ENCODE data around the gene ARID3A.
"Not testable (repeated sequence)": the region's sequence is repeated elsewhere in the genome, so short reads cannot be mapped to it uniquely, and the experiment has no call there.

ARID3A gene

DNA sequence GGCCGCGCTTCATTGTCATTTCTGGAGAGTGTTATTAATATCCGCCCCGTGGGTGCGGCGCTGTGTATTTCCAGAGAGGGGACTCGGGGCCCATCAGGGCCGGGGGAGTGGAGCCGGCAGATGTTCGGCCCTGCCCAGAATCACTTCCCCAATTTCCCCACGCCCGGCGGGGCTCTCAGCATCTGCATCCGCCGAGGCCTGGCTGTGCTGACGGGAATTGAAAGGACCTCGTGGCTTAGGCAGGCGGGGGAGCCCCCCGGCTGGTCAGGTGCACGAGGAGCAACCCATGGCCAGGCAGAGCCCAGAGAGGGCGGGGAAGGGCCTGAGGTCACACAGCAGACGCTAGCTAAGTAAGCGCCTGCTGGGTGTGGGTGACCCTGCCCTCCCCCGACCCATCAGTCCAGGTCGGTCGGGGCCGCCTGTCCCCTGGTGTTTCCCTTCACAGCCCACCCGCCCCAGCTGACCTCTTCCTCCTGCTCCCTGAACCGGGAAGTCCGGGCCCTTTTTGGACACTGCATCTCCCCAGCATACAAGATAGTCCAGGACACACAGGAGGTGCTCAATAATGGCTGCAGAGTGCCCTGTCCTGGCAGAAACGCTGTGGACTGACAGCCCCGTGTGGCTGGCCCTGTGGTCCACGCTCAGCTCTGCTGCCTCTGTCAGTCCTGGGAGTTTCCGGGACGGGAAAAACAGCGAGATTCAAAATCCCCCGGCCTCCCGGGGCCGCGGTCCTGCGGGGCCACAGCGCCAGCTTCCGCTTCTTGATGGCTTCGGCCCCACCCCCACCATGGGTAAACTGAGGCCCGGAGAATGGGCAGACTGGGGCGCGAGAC, 22.1 kb downstream of the ARID3A start:
- DNase-seq = no peak

DNA sequence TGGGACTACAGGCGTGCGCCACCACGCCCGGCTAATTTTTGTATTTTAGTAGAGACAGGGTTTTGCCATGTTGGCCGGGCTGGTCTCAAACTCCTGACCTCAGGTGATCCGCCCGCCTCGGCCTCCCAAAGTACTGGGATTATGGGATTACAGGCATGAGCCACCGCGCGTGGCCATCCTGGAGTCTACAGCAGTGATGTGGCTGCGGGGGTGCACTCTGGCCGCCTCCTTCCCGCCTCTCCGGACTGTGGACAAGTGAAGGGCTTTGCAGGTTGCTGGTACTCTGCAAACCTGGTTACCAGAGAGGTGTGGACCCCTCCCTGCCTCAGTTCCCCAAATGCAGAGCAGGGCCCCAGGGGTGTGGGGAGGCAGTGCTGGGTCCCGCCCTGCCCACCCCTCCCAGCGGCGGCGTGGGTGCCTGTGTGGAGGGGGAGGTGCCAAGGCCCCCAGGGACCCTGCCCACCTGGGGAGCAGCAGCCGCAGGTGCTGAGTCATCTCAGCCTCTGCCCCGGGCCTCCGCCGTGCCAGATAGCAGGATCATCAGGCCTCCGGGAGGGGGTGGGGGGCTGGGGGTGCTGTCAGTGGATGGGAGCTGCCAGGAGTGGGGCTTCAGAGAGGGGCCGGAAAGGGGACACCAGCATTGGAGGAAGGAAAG, 23.1 kb downstream of the ARID3A start:
- DNase-seq = no peak

DNA sequence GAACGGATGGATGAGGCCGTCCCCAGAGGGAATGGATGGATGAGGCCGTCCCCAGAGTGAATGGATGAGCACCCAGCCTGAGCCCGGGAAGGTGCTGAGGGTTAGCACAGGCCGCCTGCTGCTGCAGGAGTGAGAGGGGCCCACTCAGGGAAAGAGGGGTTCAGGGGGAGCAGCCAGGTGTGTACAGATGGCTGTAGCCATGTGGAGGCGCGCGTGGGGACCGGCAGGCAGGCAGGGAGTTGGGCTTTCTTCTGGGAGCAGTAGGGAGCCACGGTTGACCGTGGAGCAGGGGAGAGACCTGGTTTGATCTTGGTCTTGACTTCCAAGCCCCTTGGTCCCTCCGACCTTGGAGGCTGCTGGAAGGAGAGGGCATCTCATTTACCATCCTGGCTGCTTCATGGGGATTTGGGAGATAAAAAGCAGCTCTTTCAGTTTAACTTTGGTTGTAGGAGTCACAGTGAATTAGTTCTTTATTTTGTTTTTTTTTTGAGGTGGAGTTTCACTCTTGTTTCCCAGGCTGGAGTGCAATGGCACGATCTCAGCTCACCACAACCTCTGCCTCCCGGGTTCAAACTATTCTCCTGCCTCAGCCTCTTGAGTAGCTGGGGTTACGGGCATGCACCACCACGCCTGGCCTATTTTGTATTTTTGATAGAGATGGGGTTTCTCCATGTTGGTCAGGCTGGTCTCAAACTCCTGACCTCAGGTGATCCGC, 24.7 kb downstream of the ARID3A start:
- DNase-seq = no peak

DNA sequence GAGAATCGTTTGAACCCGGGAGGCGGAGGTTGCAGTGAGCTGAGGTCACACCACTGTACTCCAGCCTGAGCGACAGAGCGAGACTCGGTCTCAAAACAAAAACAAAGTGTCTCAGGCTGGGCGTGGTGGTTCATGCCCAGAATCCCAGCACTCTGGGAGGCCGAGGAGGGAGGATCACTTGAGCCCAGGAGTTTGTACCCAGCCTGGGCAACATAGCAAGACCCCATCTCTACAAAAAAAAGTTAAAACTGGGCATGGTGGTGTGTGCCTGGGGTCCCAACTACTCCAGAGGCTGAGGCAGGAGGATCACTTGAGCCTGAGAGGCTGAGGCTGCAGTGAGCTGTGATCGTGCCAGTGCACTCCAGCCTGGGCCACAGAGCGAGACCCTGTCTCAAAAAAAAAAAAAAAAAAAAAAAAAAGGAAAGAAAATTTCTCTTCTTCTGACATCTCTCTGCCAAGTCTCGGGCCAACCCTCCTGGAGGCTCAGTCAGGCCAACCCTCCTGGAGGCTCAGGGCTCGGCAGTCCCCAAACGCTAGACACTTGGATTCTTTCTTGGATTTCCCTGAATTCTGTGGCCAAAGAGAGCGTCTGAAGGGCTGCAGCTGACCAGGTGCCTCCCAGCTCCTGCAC, 26.3 kb downstream of the ARID3A start:
- no peak for DNase-seq

DNA sequence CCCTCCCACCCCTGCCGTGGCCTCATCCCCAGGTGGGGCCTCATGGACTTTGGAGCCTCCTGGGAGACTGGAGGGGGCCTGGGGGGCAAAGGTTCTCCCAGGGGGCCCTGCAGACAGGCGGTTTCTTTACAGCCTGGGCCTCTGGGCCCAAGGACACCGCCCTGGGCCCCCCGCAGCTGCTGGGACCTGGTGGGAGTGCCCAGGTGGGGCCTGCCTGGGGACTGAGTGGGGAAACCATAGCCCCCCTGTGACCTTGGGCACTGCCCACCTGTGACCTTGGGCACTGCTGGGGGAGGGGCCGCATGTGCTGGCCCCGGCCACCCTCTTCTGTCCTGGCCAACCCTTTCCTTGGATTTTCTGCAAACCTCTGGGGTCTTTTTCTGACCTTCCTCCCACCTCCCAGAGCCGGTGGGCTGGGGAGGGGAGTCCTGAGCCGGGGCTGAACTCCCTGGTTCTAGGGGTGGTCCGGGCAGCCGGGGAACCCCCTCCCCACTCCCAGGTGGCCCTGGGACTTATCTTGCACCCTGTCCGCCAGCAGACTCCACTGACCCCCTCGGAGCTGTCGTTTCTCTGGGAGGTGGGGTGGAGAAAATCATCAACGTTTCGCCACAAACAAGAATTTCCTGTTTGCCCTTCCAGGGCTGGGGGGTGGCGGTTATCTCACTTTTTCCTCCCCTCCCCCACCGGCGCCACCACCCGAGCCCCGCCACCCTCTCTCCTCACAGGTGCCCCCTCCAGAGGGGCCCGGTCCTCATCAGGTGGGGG, 27.0 kb downstream of the ARID3A start:
- DNase-seq = no peak

DNA sequence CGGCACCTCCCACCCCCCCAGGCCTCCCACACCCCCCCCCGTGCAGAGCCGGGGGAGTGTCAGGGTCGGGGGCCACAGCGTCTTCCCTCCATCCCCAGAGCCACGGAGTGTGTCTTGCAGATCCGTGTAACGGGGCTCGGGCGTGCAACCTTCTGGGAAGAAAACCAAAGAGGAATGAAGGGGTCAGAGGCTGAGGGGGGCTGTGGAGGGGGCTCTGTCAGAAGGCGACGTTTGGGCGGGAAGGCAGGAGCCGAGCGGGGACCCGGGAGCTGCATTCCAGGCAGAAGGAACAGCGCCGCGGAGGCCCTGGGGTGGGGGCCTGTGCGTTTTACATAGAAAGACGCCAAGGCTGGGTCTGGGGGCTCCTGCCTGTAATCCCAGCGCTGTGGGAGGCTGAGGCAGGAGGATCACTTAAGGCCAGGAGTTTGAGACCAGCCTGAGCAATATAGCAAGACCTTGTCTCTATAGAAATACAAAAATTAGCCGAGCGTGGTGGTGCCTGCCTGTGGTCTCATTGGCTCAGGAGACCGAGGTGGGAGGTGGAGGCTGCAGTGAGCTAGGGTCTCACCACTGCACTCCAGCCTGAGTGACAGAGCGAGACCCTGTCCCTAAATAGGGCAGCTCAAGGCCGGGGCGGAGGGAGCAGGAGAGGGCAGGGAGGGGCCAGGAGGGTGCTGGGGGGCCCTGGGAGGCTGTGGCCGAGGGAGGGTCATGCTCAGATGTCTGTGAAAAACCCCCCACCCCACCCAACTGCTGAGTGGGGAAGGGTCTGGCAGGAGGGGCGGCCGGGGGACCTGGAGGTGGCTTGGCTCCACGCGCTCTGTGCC, 27.8 kb downstream of the ARID3A start:
- no peak for DNase-seq

DNA sequence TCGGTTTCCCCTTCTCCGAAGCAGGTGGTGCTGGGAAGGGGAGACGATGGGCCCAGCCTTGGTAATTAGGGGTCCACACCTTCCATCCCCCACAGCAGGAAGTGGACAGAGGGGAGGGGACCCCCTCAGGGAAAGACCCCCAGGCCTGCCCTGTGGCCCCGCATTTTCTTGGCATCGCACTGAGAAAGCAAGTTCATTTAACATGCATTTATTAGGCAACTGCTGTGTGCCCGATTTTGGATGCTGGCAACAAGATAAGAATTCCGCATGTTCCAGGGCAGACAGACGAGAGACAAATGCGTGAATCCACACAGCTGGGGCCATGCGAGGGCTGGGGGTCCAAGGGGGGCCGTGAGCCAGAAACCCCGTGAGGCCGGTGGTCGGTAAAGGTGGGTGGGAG, 28.4 kb downstream of the ARID3A start:
- no peak for DNase-seq

DNA sequence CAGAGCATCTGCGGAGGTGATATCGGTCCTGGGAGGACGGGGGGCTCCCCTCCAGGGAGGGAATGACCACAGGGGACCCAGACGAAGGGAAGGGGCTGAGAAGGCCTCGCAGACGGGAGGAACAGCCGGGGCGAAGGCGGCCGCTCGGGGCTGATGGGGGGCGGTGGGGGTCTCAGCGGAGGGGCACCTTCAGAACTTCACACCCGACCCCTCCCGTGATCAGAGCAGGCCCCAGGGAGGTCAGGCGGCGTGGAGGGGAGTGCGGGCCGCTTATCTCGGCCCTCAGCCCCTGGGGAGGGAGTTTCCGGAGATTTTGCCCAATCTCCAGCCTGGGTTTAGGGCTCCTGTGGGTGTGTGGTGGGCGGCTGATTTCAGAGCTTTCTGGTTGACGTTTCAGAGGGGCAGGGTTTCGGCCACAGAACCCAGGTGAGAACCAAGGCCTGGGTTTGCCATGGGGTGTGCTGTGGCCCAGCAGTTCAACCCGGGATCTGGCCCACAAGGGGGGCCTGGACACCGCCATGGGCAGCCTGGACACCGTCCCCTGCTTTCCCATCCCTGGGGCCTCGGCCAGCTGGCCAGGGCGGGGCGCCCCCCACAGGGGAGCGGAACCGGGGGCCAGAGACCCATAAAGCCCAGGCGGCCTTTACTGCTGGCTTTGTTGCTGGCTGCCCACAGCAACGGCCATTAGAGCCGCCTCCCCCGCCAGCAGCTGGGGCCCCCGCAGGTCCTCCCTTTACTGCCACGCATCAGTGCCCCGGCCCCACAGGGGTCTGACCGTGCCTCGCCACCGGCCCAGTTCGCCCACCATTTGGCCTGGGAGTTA, 29.0 kb downstream of the ARID3A start:
- no peak for DNase-seq

DNA sequence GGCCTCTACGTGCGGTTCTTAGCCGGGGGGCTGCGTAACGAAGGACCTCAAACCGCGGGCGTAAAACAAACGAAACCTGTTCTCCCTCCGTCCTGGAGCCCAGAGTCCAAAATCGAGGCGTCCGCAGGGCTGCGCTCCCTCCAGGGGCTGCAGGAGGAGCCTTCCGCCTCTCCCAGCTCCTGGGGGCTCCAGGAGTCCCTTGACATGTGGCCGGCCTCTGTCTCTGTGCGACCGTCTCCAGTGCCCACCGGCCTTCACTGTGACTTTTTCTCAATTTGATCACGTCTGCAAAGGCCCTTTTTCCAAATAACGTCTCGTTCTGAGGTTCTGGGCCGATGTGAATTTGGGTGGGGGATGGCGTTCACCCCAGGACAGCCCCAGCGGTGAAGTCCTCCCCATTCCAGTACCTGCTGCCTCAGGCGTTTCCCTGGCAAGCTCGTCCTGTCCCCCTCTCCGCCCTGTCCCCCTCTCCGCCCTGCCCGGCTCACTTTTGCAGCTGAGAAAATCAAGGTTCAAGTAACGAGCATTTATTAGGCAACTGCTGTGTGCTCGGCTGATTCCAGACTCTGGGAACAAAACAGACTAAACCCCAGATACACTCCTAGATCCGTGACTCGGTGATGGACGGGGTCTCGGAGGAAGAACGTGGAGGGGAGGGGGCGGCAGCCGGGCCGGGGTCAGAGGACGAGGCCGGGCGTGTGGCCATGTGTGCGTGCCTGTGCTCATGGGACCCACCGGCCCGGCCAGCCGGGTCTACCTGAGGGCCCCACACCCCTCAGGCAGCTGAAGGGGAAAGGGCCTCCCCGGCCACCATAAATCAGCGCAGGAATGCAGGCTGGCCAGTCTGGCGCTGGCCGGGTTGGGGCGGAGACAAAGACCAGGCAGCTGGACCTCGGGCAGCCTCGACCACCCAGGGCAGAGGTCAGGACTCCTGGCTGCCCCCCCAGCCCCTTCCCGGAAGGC, 30.2 kb downstream of the ARID3A start:
- DNase-seq = no peak

DNA sequence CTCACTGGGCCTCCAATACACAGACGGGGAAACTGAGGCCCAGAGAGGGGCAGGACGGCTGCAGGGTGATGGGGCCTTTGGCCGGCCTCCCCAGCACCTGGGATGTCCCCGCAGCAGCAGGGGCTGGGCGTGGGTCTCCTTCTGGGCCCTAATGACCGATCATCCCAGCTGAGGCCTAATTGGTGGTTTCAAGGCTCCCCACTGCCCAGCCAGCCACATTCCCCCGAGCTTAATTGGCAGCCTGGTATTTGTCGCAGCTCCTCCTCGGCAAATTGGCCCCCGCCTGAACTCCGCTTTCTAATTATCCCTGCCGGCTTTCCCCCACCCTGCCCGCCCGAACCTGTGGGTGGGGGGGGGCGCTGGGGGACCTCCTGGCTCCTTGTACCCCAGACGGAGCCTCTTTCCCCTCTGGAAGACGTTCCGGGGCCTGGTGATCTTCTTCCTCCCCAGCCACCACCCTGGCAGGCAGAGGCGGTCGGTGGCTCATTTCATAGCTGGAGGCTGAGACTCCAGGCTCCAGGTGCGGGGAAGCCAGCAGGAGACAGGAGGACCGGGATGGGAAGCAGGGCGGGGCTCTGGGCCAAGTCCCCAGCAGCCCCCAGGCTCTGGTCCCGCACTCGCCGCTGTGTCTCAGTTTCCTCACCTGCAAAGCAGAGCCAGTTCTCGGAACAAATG, 31.1 kb downstream of the ARID3A start:
- no peak for DNase-seq

DNA sequence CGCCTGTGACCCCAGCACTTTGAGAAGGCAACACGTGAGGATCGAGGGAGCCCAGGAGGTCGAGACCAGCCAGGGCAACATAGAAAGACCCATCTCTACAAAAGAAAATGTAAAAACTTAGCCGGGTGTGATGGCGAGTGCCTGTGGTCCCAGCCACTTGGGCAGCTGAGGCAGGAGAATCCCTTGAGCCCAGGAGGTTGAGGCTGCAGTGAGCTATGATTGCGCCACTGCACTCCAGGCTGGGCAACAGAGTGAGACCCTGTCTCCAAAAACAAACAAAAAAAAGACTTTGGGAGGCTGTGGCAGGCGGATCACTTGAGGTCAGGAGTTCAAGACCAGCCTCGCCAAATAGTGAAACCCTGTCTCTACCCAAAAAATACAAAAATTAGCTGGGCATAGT, 31.7 kb downstream of the ARID3A start:
- DNase-seq = not testable (repeated sequence)

DNA sequence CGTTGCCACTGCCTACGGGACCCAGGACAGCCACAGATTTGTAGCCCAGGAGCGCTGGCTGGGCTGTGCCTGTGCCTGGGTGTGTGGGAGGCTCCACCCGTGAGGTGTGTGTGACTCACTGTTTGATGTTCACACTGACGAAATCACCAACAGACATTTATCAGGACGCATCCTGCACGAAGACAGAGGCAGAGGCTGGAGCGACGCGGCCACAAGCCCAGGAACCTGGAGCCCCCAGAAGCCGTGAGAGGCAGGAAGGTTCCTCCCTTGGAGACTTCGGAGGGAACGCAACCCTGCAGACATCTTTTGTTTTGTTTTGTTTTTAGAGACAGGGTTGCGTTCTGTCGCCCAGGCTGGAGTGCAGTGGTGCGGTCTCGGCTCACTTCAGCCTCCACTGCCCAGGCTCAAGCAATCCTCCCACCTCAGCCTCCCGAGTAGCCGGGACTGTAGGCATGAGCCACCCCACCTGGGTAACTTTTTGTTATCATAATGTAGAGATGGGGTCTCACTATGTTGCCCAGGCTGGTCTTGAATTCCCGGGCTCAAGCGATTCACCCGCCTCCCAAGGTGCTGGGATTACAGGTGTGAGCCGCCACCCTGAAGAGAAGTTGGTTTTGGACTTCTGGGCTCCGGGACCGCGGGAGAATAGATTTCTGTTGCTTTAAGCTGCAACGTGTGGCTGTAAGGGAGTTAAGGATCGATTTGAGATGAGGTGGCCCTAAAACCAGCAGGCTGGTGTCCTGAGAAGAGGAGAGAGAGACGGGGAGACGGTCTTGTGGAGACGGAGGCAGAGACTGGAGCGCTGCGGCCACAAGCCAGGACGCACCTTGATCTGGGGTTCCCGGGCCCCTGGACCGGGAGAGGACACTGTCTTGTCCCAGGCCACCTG, 33.4 kb downstream of the ARID3A start:
- no peak for DNase-seq

DNA sequence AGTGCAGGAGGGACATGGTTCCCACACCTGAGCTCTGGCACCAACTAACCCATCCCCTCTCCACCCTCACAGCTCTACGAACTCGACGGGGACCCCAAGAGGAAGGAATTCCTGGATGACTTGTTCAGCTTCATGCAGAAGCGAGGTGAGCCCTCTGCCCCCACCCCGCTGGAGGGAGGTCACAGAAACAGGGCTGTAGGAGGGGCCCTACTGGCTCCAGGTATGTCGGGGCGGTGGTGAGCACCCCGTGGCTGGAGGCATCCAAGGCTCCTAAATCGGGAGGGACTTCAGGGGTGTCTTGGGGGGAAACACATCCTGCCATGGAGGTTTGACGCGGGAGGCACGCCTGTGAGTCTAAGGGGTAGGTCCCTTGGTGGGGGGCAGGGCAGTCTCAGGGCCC, 34.2 kb downstream of the ARID3A start:
- DNase-seq = no peak

DNA sequence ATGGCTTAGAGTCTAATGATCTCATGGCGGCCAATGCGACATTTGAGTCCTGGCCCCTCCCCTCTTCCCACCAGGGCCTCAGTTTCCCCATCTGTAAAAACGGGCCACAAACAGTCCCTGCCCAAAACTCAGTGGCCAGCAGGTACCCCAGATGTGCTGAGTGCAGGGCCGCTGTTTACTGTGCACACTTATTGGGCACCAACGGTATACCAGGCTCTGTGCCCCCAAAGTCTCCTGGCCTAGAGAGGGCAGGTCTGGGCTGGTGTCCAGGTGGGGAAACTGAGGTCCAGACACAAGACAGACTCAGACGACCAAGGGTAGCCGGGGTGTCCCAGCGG, 34.7 kb downstream of the ARID3A start:
- DNase-seq = no peak

DNA sequence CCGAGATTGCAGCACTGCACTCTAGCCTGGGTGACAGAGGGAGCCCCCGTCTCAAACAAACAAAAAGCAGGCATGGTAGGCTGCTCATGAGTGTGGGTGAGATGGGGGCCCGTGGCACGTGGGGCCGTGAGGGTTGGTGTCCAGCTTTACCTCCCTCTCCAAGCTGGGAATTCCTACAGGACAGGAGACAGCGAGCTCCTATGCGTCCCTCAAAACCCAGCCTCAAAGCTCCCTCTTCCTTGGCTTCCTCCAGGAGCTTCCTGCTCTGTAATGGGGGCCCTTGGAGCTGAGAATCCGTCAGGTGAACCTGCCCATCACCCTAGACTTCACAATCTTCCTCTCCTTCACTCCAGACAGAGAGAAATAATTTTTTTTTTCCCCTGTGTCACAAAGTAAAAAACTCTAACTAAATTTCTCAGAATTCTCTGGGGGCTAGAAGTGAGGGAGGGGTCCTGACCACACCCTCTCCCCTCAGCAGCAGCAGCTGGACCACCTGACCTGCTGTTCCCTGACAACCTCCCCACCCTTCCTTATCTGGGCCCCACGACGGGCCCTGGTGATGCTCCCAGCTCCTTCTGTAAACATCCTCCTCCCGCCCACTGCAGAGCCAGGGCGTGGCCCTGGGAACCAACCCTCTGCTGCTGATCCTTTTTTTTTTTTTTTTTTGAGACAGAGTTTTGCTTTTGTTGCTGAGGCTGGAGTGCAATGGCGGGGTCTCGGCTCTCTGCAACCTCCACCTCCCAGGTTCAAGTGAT, 36.2 kb downstream of the ARID3A start:
- DNase-seq = no peak

DNA sequence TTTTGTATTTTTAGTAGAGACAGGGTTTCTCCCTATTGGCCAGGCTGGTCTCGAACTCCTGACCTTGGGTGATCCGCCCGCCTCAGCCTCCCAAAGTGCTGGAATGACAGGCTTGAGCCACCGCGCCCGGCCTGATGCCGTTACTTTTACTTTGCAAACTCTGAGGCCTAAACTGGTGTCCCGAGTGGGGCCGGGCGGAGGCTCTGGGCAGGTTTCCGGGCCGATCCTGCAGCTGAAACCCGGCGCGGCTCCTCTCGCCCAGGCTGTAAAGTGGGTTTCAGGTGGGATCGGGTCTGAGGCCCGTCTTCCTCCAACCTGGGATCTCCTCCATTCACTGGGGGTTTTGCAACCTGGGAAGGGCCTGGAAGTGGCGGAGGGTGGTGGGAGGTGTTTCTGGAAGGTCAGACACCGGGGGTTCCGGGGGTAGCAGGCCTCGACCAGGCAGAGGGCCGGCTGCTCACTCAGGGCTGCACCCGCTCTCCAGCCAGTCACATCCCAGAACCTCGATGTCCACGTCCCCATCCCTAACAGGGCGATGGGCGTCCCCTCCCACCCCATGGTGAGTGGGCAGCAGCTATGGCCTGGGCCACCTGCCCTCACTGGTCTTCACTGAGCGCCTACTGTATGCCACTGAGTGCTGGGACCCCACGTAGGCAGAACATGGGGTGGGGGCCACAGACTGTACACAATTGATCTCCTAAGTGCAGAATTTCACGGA, 37.0 kb downstream of the ARID3A start:
- DNase-seq = no peak

Measured in T-helper 9 cell (primary cell).